Panc1 (cell line): ENCODE data around the gene CAMK4. TPM values are rescaled to one million over a fixed set of nuclear protein-coding genes. Genes with fewer than 3 reads are reported as not detected.
A peak's percentile ranks its signal among the peaks of the same experiment; 100 is the strongest.

ENCODE experiments used
- ATAC-seq: fragments of 200-7000 bp; cut with Tn5 transposase; 2 replicates; pipeline ENCODE4 v1.9.1; 2020; ENCODE audit warnings: mild to moderate bottlenecking, moderate library complexity
- BruUV-seq: library from RNA; stranded (reverse); fragments of 400-500 nt; replicated peaks from 2 replicates; lab custom pipeline; 2021; lab: Mats Ljungman, UMichigan
- CTCF ChIA-PET: fragments of 300-600 bp; sonication (Branson Sonifier 250); formaldehyde crosslinking; loops from one replicate; lab custom pipeline; 2022; ENCODE audit warnings: antibody characterized with exemption; lab: Charles Lee
- POLR2A ChIA-PET: fragments of 300-600 bp; sonication (Branson Sonifier 250); formaldehyde crosslinking; loops from one replicate; lab custom pipeline; 2022; ENCODE audit warnings: antibody characterized with exemption; lab: Charles Lee
- DNase-seq: peaks from one replicate; pipeline ENCODE4 v3.0.0-alpha.2; 2010; ENCODE audit warnings: low read depth, low spot score
- H3K27ac ChIP-seq: 2 replicates; pipeline ENCODE4 v1.5.1; 2011; ENCODE audit warnings: mild to moderate bottlenecking, low read length, inconsistent platforms
- H3K27me3 ChIP-seq: fragments of 200-500 bp; sonication (Bioruptor generic); 2 replicates; pipeline ENCODE4 v1.6.0; 2014; ENCODE audit warnings: low read length, inconsistent platforms; ENCODE audit not compliant: control insufficient read depth, insufficient read depth
- H3K36me3 ChIP-seq: fragments of 200-500 bp; sonication (Bioruptor generic); 2 replicates; pipeline ENCODE4 v1.5.1; 2014; ENCODE audit warnings: inconsistent platforms, mild to moderate bottlenecking, low read length, moderate library complexity; ENCODE audit not compliant: control insufficient read depth, insufficient read depth
- H3K4me1 ChIP-seq: 2 replicates; pipeline ENCODE4 v1.5.1; 2011; ENCODE audit warnings: inconsistent platforms, mild to moderate bottlenecking, low read length, moderate library complexity; ENCODE audit not compliant: control insufficient read depth, insufficient read depth
- H3K4me3 ChIP-seq, 2 experiments: 2 replicates each; pipeline ENCODE4 v1.5.1; 2011 to 2012; ENCODE audit warnings: low read depth in 2 of 2, low read length in 2 of 2, mild to moderate bottlenecking in 2 of 2, inconsistent platforms in 1 of 2, moderate library complexity in 1 of 2
- H3K9me3 ChIP-seq: fragments of 200-500 bp; sonication (Bioruptor generic); 2 replicates; pipeline ENCODE4 v1.5.1; 2014; ENCODE audit warnings: low read depth, mild to moderate bottlenecking, inconsistent platforms, low read length, moderate library complexity; ENCODE audit not compliant: control insufficient read depth, insufficient read depth
- CTCF ChIP-seq: fragments of 450-650 bp; IDR thresholded peaks from 2 replicates; pipeline ENCODE4 v1.5.1; 2017; ENCODE audit warnings: mild to moderate bottlenecking
- POLR2AphosphoS5 ChIP-seq: IDR thresholded peaks from 2 replicates; pipeline ENCODE4 v1.6.1; 2012; ENCODE audit warnings: mild to moderate bottlenecking, low read depth, low read length, moderate library complexity
- REST ChIP-seq, 2 experiments: IDR thresholded peaks; 2 replicates each; pipeline ENCODE4 v1.6.1; 2011 to 2012; ENCODE audit warnings: low read depth in 2 of 2, control low read depth in 1 of 2, low read length in 1 of 2, mild to moderate bottlenecking in 1 of 2, moderate library complexity in 1 of 2; ENCODE audit not compliant: insufficient read depth in 1 of 2
- SIN3A ChIP-seq: IDR thresholded peaks from 2 replicates; pipeline ENCODE4 v1.6.1; 2012; ENCODE audit warnings: low read depth, mild to moderate bottlenecking, low read length, moderate library complexity, borderline replicate concordance; ENCODE audit not compliant: insufficient read depth
- TCF7L2 ChIP-seq: IDR thresholded peaks from 2 replicates; pipeline ENCODE4 v1.6.1; 2011; ENCODE audit warnings: mild to moderate bottlenecking, low read depth, low read length, inconsistent platforms
- in situ Hi-C: cut with HindIII; loops from 2 replicates; pipeline ENCODE4 v1.10.0; 2016; ENCODE audit warnings: low sequenced_read_pairs, low pct_unique_long_range_greater_than_20kb
- intact Hi-C: fragments of 100-400 bp; cut with micrococcal nuclease; formaldehyde crosslinking; loops from one replicate; pipeline ENCODE4 v1.10.0; 2022; ENCODE audit not compliant: unreplicated experiment
- total RNA-seq: library from RNA; stranded (reverse); gene quantifications from one replicate; pipeline ENCODE4 v1.2.1, GENCODE V29; 2021; ENCODE audit not compliant: unreplicated experiment

Gene CAMK4
- total RNA-seq, 1 experiment from 2014 or later, result 0.39 TPM

- BruUV-seq, result no TSS peak
- Histone ChIP-seq H3K4me3 (no peak overlapping the region), H3K36me3 (no peaks in the 10 kb centered on the region), H3K4me1 (no peaks in the 10 kb centered on the region), H3K27me3 (no peaks in the 10 kb centered on the region), H3K9me3 (no peaks in the 10 kb centered on the region), H3K27ac (no peak overlapping the region)
- ChIA-PET CTCF (no interaction called here), POLR2A (no interaction called here)
- in situ Hi-C loops, result no loop called here
- intact Hi-C loops, result no loop called here
- TF ChIP-seq TCF7L2, result no peak
- no peak for TF ChIP-seq REST (IDR thresholded peaks at IDR 0.05; ENCODE audit: insufficient read depth in 1 of 2, low read depth in 2 of 2, low read length in 1 of 2)
- no peak for TF ChIP-seq POLR2AphosphoS5
- no peak for TF ChIP-seq CTCF
- no peak for TF ChIP-seq SIN3A
- DNase-seq, result no peak
- no peak for ATAC-seq
Measured at GRCh38 chr5:111392181-111392580, 168.0 kb downstream of the CAMK4 start.

GRCh38 chr5:111394586-111394985 lies 170.4 kb downstream of the CAMK4 start:
- intact Hi-C loops (no loop called here), in situ Hi-C loops (no loop called here)
- Histone ChIP-seq H3K27me3 (no peaks in the 10 kb centered on the region), H3K9me3 (no peaks in the 10 kb centered on the region), H3K36me3 (no peaks in the 10 kb centered on the region), H3K4me3 (no peak overlapping the region), H3K27ac (no peak overlapping the region), H3K4me1 (no peaks in the 10 kb centered on the region)
- DNase-seq (peak; percentile 7), ATAC-seq (no peak)
- TF ChIP-seq CTCF, result no peak
- no peak for TF ChIP-seq TCF7L2
- TF ChIP-seq SIN3A, result no peak
- TF ChIP-seq REST (IDR thresholded peaks at IDR 0.05; ENCODE audit: insufficient read depth in 1 of 2, low read depth in 2 of 2, low read length in 1 of 2), result no peak
- POLR2A ChIA-PET, result no interaction called here
- CTCF ChIA-PET, result no interaction called here
- BruUV-seq, result no TSS peak
